ENCODE data around the gene GLYATL1B.

DNA sequence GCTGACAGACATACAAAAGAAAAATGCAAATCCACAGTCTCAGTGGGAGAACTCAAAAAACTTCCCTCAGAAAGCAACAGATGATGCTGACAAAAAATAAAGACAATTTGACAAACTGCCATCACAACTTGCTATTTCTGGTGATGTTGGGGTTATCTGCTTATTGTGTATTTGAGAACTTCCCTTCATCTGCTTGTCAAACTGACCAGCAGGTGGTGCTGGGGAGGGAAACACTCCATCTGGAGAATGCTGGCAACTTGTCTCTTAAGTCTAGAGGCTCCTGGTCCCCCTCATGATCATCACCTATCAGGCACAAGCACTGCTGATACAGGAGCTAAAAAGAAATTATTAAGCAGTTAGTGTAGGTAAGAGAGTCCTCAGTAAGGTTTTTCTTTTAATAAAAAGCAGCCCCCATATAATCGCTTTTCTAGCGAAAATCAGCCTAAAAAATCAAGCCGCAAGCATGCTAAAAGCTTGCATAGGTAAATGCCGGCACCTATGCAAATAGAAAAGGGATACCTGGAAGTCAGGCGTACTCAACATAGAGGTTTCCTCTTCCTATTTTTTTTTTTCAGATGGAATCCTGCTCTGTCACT is 11.1 kb downstream of the GLYATL1B start:
- TF ChIP-seq, protein P1, sequence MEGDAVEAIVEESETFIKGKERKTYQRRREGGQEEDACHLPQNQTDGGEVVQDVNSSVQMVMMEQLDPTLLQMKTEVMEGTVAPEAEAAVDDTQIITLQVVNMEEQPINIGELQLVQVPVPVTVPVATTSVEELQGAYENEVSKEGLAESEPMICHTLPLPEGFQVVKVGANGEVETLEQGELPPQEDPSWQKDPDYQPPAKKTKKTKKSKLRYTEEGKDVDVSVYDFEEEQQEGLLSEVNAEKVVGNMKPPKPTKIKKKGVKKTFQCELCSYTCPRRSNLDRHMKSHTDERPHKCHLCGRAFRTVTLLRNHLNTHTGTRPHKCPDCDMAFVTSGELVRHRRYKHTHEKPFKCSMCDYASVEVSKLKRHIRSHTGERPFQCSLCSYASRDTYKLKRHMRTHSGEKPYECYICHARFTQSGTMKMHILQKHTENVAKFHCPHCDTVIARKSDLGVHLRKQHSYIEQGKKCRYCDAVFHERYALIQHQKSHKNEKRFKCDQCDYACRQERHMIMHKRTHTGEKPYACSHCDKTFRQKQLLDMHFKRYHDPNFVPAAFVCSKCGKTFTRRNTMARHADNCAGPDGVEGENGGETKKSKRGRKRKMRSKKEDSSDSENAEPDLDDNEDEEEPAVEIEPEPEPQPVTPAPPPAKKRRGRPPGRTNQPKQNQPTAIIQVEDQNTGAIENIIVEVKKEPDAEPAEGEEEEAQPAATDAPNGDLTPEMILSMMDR (IDR thresholded peaks at IDR 0.05): peak; percentile 72
- TF ChIP-seq EZH2 (IDR thresholded peaks at IDR 0.05; ENCODE audit: borderline replicate concordance, insufficient read depth, low read depth, low read length, poor library complexity, severe bottlenecking): no peak

All from B cell (primary cell).